ENCODE results near the gene CHMP3.

CHMP3 gene

DNA sequence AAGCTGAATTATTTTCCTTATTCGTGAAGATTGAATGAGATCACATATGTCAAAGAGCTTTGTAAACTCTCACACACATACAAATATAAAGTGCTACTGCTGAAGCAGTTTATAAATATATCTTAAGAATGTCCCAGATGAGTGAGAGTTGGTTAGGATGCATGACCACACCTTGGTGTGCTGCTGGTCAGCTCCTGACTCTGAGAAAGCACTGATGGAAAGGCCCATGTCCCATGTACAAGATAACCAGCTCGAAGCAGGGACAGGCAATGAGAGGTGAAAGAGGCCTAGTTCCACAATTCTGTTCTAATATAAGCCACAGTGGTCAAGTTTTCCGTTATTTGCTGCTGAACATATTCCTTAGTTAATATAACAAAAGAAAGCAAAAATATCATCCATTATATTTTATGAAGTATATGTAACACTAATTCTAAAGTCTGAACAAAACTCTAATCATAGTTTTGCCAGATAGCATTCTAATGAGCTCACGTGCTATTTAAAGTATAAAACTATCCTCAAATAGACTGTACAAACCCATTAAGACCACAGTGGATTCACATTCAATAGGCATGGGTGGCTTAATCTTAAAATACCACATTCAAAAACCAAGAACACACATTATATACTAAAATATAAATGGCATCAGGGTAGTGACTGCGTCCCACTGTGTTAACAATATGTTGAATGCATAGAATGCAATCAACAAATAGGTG is 49.1 kb downstream of the CHMP3 start:
- Histone ChIP-seq H3K27ac (no peak overlapping the region), H3K4me3 (no peak overlapping the region)
- TF ChIP-seq, protein P1, sequence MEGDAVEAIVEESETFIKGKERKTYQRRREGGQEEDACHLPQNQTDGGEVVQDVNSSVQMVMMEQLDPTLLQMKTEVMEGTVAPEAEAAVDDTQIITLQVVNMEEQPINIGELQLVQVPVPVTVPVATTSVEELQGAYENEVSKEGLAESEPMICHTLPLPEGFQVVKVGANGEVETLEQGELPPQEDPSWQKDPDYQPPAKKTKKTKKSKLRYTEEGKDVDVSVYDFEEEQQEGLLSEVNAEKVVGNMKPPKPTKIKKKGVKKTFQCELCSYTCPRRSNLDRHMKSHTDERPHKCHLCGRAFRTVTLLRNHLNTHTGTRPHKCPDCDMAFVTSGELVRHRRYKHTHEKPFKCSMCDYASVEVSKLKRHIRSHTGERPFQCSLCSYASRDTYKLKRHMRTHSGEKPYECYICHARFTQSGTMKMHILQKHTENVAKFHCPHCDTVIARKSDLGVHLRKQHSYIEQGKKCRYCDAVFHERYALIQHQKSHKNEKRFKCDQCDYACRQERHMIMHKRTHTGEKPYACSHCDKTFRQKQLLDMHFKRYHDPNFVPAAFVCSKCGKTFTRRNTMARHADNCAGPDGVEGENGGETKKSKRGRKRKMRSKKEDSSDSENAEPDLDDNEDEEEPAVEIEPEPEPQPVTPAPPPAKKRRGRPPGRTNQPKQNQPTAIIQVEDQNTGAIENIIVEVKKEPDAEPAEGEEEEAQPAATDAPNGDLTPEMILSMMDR (IDR thresholded peaks at IDR 0.05) = no peak
- DNase-seq (ENCODE audit: low spot score) = no peak

DNA sequence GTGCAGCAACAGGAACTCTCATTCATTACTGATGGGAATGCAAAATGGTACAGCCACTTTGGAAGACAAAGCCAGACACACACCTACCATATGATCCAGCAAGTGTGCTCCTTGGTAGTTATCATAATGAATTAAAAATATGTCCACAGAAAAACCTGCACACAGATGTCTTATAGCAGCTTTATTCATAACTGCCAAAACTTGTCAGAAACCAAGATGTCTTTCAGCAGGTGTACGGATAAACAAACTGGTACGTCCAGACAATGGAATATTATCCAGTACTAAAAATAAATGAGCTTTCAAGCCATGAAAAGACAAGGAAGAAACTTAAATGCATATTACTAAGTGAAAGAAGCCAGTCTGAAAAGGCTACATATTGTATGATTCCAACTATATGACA is 50.4 kb downstream of the CHMP3 start:
- H3K27ac ChIP-seq = no peak overlapping the region
- TF ChIP-seq, protein P1 (IDR thresholded peaks at IDR 0.05) = no peak
- no peak overlapping the region for H3K4me3 ChIP-seq
- no peak for DNase-seq (ENCODE audit: low spot score)

DNA sequence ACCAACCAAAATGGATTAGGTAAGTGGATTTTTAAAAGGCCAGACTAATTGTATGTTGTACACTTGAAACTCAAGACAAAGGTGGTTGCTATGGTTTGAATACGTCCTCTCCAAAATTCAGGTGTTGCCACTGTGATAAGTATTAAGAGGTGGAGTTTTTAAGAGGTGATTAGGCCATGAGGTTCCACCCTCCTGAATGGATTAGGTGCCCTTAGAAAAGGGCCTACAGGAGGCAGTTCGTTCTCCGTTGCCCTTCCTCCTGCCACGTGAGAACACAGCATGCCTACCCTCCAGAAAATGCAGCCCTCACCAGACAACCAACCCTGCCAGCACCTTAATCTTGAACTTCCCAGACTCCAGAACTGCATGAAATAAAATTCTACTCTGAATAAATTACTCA is 51.2 kb downstream of the CHMP3 start:
- TF ChIP-seq, protein P1 (IDR thresholded peaks at IDR 0.05) = no peak
- H3K27ac ChIP-seq = no peak overlapping the region
- DNase-seq (ENCODE audit: low spot score) = no peak
- H3K4me3 ChIP-seq = no peak overlapping the region

DNA sequence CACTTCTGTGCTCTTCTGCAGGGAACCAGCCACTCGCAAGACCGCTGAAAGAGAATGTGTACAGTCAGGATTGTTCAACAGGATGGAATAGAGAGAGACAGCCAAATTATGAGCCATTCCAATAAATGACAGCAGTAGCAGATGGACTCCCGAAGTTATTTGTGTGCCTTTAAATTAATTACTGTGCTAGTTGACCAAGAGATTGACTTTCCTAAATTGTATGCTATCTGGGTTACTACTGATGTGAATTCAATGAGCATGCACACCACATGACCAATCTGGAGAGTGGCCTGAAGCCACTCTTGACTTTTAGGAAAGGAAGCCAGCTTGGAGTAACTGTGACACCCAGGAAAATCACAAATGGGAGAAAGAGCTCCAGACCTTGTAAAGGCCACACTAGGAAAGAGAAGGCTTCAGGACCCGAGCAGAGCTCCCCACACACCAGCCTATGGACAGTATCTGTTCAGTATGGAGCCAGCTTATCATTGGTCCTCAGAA is 52.8 kb downstream of the CHMP3 start:
- TF ChIP-seq, protein P1 (IDR thresholded peaks at IDR 0.05) = no peak
- H3K27ac ChIP-seq = no peak overlapping the region
- DNase-seq (ENCODE audit: low spot score) = no peak
- no peak overlapping the region for H3K4me3 ChIP-seq

DNA sequence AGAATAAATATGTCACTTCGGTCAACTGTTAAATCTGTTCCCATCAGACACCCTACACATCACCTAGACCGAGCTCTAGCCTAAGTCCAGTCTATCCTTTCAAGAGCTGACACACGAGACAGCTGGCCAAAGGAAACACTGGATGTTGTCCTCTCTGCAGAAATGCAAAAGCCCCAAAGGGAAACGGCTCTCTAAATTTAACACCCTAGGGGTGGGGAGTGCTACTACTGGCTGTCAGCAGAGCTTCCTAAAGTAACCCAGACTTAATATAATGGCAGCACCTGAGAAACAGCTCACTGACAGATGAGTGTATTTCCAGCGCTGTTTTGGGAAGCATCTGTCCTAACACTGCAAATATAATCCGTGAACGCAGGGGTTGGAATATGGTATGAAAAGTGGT is 55.6 kb downstream of the CHMP3 start:
- TF ChIP-seq, protein P1 (IDR thresholded peaks at IDR 0.05) = no peak
- no peak for DNase-seq (ENCODE audit: low spot score)
- no peak overlapping the region for H3K27ac ChIP-seq
- no peak overlapping the region for H3K4me3 ChIP-seq

DNA sequence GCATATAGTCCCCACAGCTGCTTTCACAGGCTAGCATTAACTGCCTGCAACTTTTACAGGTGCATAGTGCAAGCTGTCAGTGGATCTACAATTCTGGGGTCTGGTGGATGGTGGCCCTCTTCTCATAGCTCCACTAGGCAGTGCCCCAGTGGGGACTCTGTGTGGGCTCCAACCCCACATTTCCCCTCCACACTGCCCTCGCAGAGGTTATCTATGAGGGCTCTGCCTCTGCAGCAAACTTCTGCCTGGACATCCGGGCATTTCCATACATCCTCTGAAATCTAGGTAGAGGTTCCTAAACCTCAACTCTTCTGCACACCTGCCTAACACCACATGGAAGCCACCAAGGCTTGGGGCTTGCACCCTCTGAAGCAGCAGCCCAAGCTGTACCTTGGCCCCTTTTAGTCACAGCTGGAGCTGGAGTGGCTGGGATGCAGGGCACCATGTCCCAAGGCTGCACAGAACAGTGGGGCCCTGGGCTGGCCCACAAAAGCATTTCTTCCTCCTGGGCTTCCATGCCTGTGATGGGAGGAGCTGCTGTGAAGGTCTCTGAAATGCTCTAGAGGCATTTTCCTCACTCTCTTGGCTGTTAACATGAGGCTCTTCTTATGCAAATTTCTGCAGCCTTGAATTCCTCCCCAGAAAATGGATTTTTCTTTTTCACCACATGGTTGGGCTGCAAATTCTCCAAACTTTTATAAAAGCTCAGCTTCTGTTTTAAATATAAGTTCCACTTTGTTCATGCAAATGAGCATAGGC is 62.7 kb downstream of the CHMP3 start:
- no peak overlapping the region for H3K4me3 ChIP-seq
- TF ChIP-seq, protein P1 (IDR thresholded peaks at IDR 0.05) = no peak
- no peak for DNase-seq (ENCODE audit: low spot score)
- no peak overlapping the region for H3K27ac ChIP-seq

Measured in coronary artery (tissue), 2 donors.